ENCODE data around the gene SEC24C. TPM values are rescaled to one million over a fixed set of nuclear protein-coding genes. Genes with fewer than 3 reads are reported as not detected.
"Not testable (repeated sequence)": the region's sequence is repeated elsewhere in the genome, so short reads cannot be mapped to it uniquely, and the experiment has no call there.

The SEC24C gene
- total RNA-seq, 1 donor from 2014 or later = 99.0 TPM

DNA sequence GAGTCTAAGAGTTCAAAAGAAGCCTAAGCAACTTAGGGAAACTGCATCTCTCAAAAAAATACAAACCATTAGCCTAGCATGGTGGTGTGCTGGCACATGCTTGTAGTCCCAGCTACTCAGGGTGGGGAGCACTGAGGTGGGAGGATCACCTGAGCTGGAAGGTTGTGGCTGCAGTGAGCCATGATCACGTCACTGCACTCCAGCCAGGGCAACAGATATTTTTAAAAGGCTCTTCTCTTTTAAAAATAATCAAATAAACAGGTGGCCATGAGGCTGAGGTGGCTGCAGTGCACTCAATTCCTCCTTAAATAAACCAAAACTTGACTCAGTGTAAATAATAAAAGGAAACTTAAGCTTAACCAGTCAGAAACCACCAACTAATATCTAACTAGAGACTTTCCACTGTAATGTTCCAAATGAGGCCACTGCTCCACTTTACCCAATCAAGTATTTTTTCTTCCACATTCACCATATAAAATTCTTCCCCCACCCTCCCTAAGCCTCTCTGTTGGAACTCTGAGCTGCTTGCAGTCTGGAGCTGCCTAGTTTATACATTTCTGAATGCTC is 38.6 kb upstream of the SEC24C start:
- not testable (repeated sequence) for H3K4me3 ChIP-seq (ENCODE audit: insufficient read depth, low read depth, low read length); H3K4me2 ChIP-seq (ENCODE audit: low read length); DNase-seq (ENCODE audit: low read depth); H3K36me3 Mint-ChIP-seq (ENCODE audit: low read depth, unreplicated experiment); H3K4me1 ChIP-seq (ENCODE audit: insufficient read depth, low read length); H2AFZ ChIP-seq (ENCODE audit: low read depth, low read length); FAIRE-seq; H3K9ac ChIP-seq (ENCODE audit: low read length); H3K27ac Mint-ChIP-seq (ENCODE audit: unreplicated experiment); H3K9me3 Mint-ChIP-seq (ENCODE audit: unreplicated experiment); H3K27me3 ChIP-seq (ENCODE audit: insufficient read depth, low read length); H3K4me3 Mint-ChIP-seq (ENCODE audit: unreplicated experiment); H4K20me1 ChIP-seq (ENCODE audit: insufficient read depth, low read length); H3K27ac ChIP-seq (ENCODE audit: low read depth, low read length); H3K27me3 Mint-ChIP-seq (ENCODE audit: low read depth, unreplicated experiment); H3K36me3 ChIP-seq (ENCODE audit: insufficient read depth, low read length); H3K9me3 ChIP-seq (ENCODE audit: insufficient read depth, low read depth, low read length); H3K79me2 ChIP-seq (ENCODE audit: insufficient read depth, low read length)
- H3K4me1 Mint-ChIP-seq (ENCODE audit: low read depth, unreplicated experiment) = peaks cover 19% of the 10 kb centered on the region

DNA sequence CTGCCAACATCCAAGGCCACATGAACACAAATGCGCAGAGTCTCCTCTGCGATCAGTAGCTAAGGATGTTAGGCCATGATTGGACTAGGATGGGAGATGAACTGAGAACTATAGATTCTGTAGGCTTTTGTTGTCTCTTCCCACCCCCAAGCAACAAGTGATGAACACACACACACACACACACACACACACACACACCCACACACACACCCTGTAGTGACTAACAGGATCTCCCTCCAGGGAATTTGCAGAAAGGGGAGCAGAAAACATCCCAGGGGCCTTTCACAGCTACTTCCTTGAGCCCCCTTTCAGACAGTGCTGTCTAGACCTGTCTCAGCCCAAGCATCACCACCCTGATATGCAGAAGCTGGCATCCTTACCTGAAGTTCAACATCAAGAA is 37.7 kb upstream of the SEC24C start:
- not testable (repeated sequence) for H3K27me3 ChIP-seq (ENCODE audit: insufficient read depth, low read length); FAIRE-seq; H4K20me1 ChIP-seq (ENCODE audit: insufficient read depth, low read length); H2AFZ ChIP-seq (ENCODE audit: low read depth, low read length); H3K4me3 Mint-ChIP-seq (ENCODE audit: unreplicated experiment); H3K27ac Mint-ChIP-seq (ENCODE audit: unreplicated experiment); H3K4me3 ChIP-seq (ENCODE audit: insufficient read depth, low read depth, low read length); H3K36me3 ChIP-seq (ENCODE audit: insufficient read depth, low read length); H3K9me3 Mint-ChIP-seq (ENCODE audit: unreplicated experiment); H3K27me3 Mint-ChIP-seq (ENCODE audit: low read depth, unreplicated experiment); H3K4me1 ChIP-seq (ENCODE audit: insufficient read depth, low read length); H3K4me2 ChIP-seq (ENCODE audit: low read length); H3K9me3 ChIP-seq (ENCODE audit: insufficient read depth, low read depth, low read length); H3K27ac ChIP-seq (ENCODE audit: low read depth, low read length); H3K79me2 ChIP-seq (ENCODE audit: insufficient read depth, low read length); H3K36me3 Mint-ChIP-seq (ENCODE audit: low read depth, unreplicated experiment); DNase-seq (ENCODE audit: low read depth); H3K9ac ChIP-seq (ENCODE audit: low read length)
- peaks cover 19% of the 10 kb centered on the region for H3K4me1 Mint-ChIP-seq (ENCODE audit: low read depth, unreplicated experiment)

- not testable (repeated sequence) for H3K27ac Mint-ChIP-seq (ENCODE audit: unreplicated experiment); H3K79me2 ChIP-seq (ENCODE audit: insufficient read depth, low read length); H3K27me3 ChIP-seq (ENCODE audit: insufficient read depth, low read length); H3K9me3 Mint-ChIP-seq (ENCODE audit: unreplicated experiment); H3K36me3 Mint-ChIP-seq (ENCODE audit: low read depth, unreplicated experiment); H3K9me3 ChIP-seq (ENCODE audit: insufficient read depth, low read depth, low read length); H3K4me3 ChIP-seq (ENCODE audit: insufficient read depth, low read depth, low read length); H4K20me1 ChIP-seq (ENCODE audit: insufficient read depth, low read length); H3K4me2 ChIP-seq (ENCODE audit: low read length); FAIRE-seq; H3K9ac ChIP-seq (ENCODE audit: low read length); H3K36me3 ChIP-seq (ENCODE audit: insufficient read depth, low read length); H3K4me3 Mint-ChIP-seq (ENCODE audit: unreplicated experiment); H3K4me1 ChIP-seq (ENCODE audit: insufficient read depth, low read length); H3K27me3 Mint-ChIP-seq (ENCODE audit: low read depth, unreplicated experiment); H2AFZ ChIP-seq (ENCODE audit: low read depth, low read length); H3K27ac ChIP-seq (ENCODE audit: low read depth, low read length); DNase-seq (ENCODE audit: low read depth)
- peaks cover 19% of the 10 kb centered on the region for H3K4me1 Mint-ChIP-seq (ENCODE audit: low read depth, unreplicated experiment)
Observed at GRCh38 chr10:73707628-73708027, 36.5 kb upstream of the SEC24C start.

DNA sequence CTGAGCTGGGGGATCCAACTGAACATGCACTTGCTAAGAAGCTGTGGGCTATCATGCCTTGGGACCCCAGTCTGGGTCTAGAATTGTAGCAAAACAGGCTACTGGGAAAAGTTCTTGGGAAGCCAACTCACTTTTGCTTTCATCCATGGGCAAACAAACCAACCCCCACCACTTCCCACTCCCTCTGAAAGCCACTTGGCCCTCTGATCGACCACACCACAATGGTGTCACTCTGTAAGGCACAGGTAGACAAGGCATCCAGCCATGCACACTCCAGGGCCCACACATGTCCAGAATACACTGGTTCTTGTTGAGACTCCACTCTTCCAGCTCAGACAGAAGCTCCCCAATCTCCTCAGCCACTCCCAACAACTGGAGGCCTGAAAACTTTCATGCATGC is 36.0 kb upstream of the SEC24C start:
- not testable (repeated sequence) for H3K27me3 Mint-ChIP-seq (ENCODE audit: low read depth, unreplicated experiment); H3K9me3 ChIP-seq (ENCODE audit: insufficient read depth, low read depth, low read length); H3K36me3 ChIP-seq (ENCODE audit: insufficient read depth, low read length); H2AFZ ChIP-seq (ENCODE audit: low read depth, low read length); H3K4me1 ChIP-seq (ENCODE audit: insufficient read depth, low read length); H3K36me3 Mint-ChIP-seq (ENCODE audit: low read depth, unreplicated experiment); DNase-seq (ENCODE audit: low read depth); H3K27ac Mint-ChIP-seq (ENCODE audit: unreplicated experiment); H3K4me3 Mint-ChIP-seq (ENCODE audit: unreplicated experiment); H3K4me2 ChIP-seq (ENCODE audit: low read length); H3K79me2 ChIP-seq (ENCODE audit: insufficient read depth, low read length); H3K9ac ChIP-seq (ENCODE audit: low read length); H3K27ac ChIP-seq (ENCODE audit: low read depth, low read length); FAIRE-seq; H4K20me1 ChIP-seq (ENCODE audit: insufficient read depth, low read length); H3K9me3 Mint-ChIP-seq (ENCODE audit: unreplicated experiment); H3K27me3 ChIP-seq (ENCODE audit: insufficient read depth, low read length); H3K4me3 ChIP-seq (ENCODE audit: insufficient read depth, low read depth, low read length)
- peaks cover 21% of the 10 kb centered on the region for H3K4me1 Mint-ChIP-seq (ENCODE audit: low read depth, unreplicated experiment)

- FAIRE-seq; DNase-seq (ENCODE audit: low read depth); H3K27ac ChIP-seq (ENCODE audit: low read depth, low read length): not testable (repeated sequence)
Observed at GRCh38 chr10:73711683-73712082, 32.5 kb upstream of the SEC24C start.

GRCh38 chr10:73713912-73714311 is 30.3 kb upstream of the SEC24C start:
- not testable (repeated sequence) for H3K4me3 Mint-ChIP-seq (ENCODE audit: unreplicated experiment); H3K4me1 Mint-ChIP-seq (ENCODE audit: low read depth, unreplicated experiment); H4K20me1 ChIP-seq (ENCODE audit: insufficient read depth, low read length); H3K4me1 ChIP-seq (ENCODE audit: insufficient read depth, low read length); H3K9ac ChIP-seq (ENCODE audit: low read length); H3K27ac Mint-ChIP-seq (ENCODE audit: unreplicated experiment); H3K27me3 Mint-ChIP-seq (ENCODE audit: low read depth, unreplicated experiment); H3K27ac ChIP-seq (ENCODE audit: low read depth, low read length); H3K9me3 ChIP-seq (ENCODE audit: insufficient read depth, low read depth, low read length); H3K27me3 ChIP-seq (ENCODE audit: insufficient read depth, low read length); H3K4me2 ChIP-seq (ENCODE audit: low read length); FAIRE-seq; H3K36me3 Mint-ChIP-seq (ENCODE audit: low read depth, unreplicated experiment); H3K4me3 ChIP-seq (ENCODE audit: insufficient read depth, low read depth, low read length); H2AFZ ChIP-seq (ENCODE audit: low read depth, low read length); DNase-seq (ENCODE audit: low read depth); H3K9me3 Mint-ChIP-seq (ENCODE audit: unreplicated experiment); H3K79me2 ChIP-seq (ENCODE audit: insufficient read depth, low read length)
- H3K36me3 ChIP-seq (ENCODE audit: insufficient read depth, low read length) = peaks cover 16% of the 10 kb centered on the region

More at GRCh38 chr10:73711683-73712082, 32.5 kb upstream of the SEC24C start:
- not testable (repeated sequence) for H3K79me2 ChIP-seq (ENCODE audit: insufficient read depth, low read length); H3K4me1 ChIP-seq (ENCODE audit: insufficient read depth, low read length); H3K36me3 Mint-ChIP-seq (ENCODE audit: low read depth, unreplicated experiment); H3K9me3 Mint-ChIP-seq (ENCODE audit: unreplicated experiment); H4K20me1 ChIP-seq (ENCODE audit: insufficient read depth, low read length); H3K9me3 ChIP-seq (ENCODE audit: insufficient read depth, low read depth, low read length); H3K27ac Mint-ChIP-seq (ENCODE audit: unreplicated experiment); H3K4me3 Mint-ChIP-seq (ENCODE audit: unreplicated experiment); H2AFZ ChIP-seq (ENCODE audit: low read depth, low read length); H3K4me2 ChIP-seq (ENCODE audit: low read length); H3K27me3 ChIP-seq (ENCODE audit: insufficient read depth, low read length); H3K9ac ChIP-seq (ENCODE audit: low read length); H3K27me3 Mint-ChIP-seq (ENCODE audit: low read depth, unreplicated experiment); H3K4me3 ChIP-seq (ENCODE audit: insufficient read depth, low read depth, low read length)
- H3K36me3 ChIP-seq (ENCODE audit: insufficient read depth, low read length) = peaks cover 12% of the 10 kb centered on the region
- H3K4me1 Mint-ChIP-seq (ENCODE audit: low read depth, unreplicated experiment) = peaks cover 22% of the 10 kb centered on the region

Measured in astrocyte (in vitro differentiated cells and primary cell).